ENCODE data around the gene TAX1BP1.
A peak's percentile ranks its signal among the peaks of the same experiment; 100 is the strongest.

The TAX1BP1 gene

GRCh38 chr7:27739909-27740448 is at the start of gene TAX1BP1:
TSS of gene TAX1BP1 (plus strand) at chr7:27740162. CDS start at chr7:27748525, 8,363 bp downstream.
- DNase-seq = peak; percentile 99

- no peak for DNase-seq
These were observed 49.3 kb upstream of the TAX1BP1 start for GRCh38 chr7:27690649-27691048.

- no peak for DNase-seq
These were observed 46.2 kb upstream of the TAX1BP1 start for GRCh38 chr7:27693794-27694193.

- no peak for DNase-seq
These were observed 44.9 kb upstream of the TAX1BP1 start for GRCh38 chr7:27695096-27695495.

- DNase-seq = no peak
These were observed 42.0 kb upstream of the TAX1BP1 start for GRCh38 chr7:27697861-27698430.

- no peak for DNase-seq
These were observed 40.2 kb upstream of the TAX1BP1 start for GRCh38 chr7:27699751-27700150.

- DNase-seq = no peak
These were observed 39.5 kb upstream of the TAX1BP1 start for GRCh38 chr7:27700501-27700900.

GRCh38 chr7:27703181-27703580 is 36.8 kb upstream of the TAX1BP1 start:
- no peak for DNase-seq

- no peak for DNase-seq
These were observed 35.4 kb upstream of the TAX1BP1 start for GRCh38 chr7:27704422-27705199.

- no peak for DNase-seq
These were observed 34.8 kb upstream of the TAX1BP1 start for GRCh38 chr7:27705200-27705594.

- DNase-seq = no peak
These were observed 31.5 kb upstream of the TAX1BP1 start for GRCh38 chr7:27708485-27708884.

GRCh38 chr7:27709137-27710075 is 30.6 kb upstream of the TAX1BP1 start:
- DNase-seq = no peak

GRCh38 chr7:27712217-27712616 is 27.7 kb upstream of the TAX1BP1 start:
- no peak for DNase-seq

GRCh38 chr7:27714831-27715444 is 25.0 kb upstream of the TAX1BP1 start:
- no peak for DNase-seq

- DNase-seq = no peak
These were observed 16.9 kb upstream of the TAX1BP1 start for GRCh38 chr7:27723085-27723484.

- DNase-seq = no peak
These were observed 12.9 kb upstream of the TAX1BP1 start for GRCh38 chr7:27727058-27727457.

GRCh38 chr7:27730112-27730511 is 9.8 kb upstream of the TAX1BP1 start:
- DNase-seq = no peak

GRCh38 chr7:27734583-27734982 is 5.4 kb upstream of the TAX1BP1 start:
- DNase-seq = no peak

- DNase-seq = no peak
These were observed 4.8 kb upstream of the TAX1BP1 start for GRCh38 chr7:27735165-27735564.

GRCh38 chr7:27735831-27736230 is 4.1 kb upstream of the TAX1BP1 start:
- DNase-seq = no peak

- no peak for DNase-seq
These were observed 2.8 kb upstream of the TAX1BP1 start for GRCh38 chr7:27737178-27737577.

- no peak for DNase-seq
These were observed 2.3 kb upstream of the TAX1BP1 start for GRCh38 chr7:27737616-27738015.
